HCT116 (cell line): ENCODE measurements around the gene GIT2. TPM values are rescaled to one million over a fixed set of nuclear protein-coding genes. Genes with fewer than 3 reads are reported as not detected.

Experiments
- ATAC-seq: fragments of 200-7000 bp; cut with Tn5 transposase; 2 replicates; pipeline ENCODE4 v1.9.1; 2020; ENCODE audit warnings: mild to moderate bottlenecking, moderate library complexity
- BruUV-seq: library from RNA; stranded (reverse); fragments of 400-500 nt; replicated peaks from 2 replicates; lab custom pipeline; 2021; lab: Mats Ljungman, UMichigan
- CTCF ChIA-PET: fragments of 300-600 bp; sonication (Branson Sonifier 250); formaldehyde crosslinking; loops from one replicate; lab custom pipeline; 2021; ENCODE audit warnings: antibody characterized with exemption; lab: Charles Lee
- POLR2A ChIA-PET: fragments of 300-600, 350-600 bp; sonication (Branson Sonifier 250); formaldehyde crosslinking; loops from one replicate; lab custom pipeline; 2021; ENCODE audit warnings: antibody characterized with exemption; lab: Charles Lee
- RAD21 ChIA-PET, 2 experiments: fragments of 300-600 bp; sonication (Branson Sonifier 250); formaldehyde crosslinking; loops; one replicate each; lab custom pipeline; 2023; ENCODE audit warnings: low total read pairs in 2 of 2; ENCODE audit not compliant: uncharacterized antibody in 2 of 2, unreplicated experiment in 2 of 2, low non-redundant PET in 1 of 2; lab: Charles Lee
- DNase-seq: peaks from one replicate; pipeline ENCODE4 v3.0.0-alpha.2; 2010; ENCODE audit warnings: low read depth, low spot score
- H2AFZ ChIP-seq: fragments of 200-600 bp; shearing (Covaris generic), sonication (generic); 2 replicates; pipeline ENCODE4 v1.6.1; 2017; ENCODE audit warnings: low read depth, mixed run types, mixed read lengths, antibody characterized with exemption, low read length; ENCODE audit not compliant: poor library complexity, severe bottlenecking
- H3K27ac ChIP-seq: 2 replicates; pipeline ENCODE4 v1.5.1; 2012; ENCODE audit warnings: low read depth, low read length
- H3K27me3 ChIP-seq: fragments of 200-600 bp; sonication (generic); 2 replicates; pipeline ENCODE4 v1.6.1; 2016; ENCODE audit warnings: mixed run types, low read length, mixed read lengths; ENCODE audit not compliant: insufficient read depth
- H3K36me3 ChIP-seq, 2 experiments: fragments of 200-500 bp in 1 of 2; fragments of 200-600 bp in 1 of 2; sonication (Bioruptor generic) in 1 of 2; sonication (generic) in 1 of 2; 2 replicates each; pipeline versions ENCODE4 v1.5.1 to v1.6.1; 2014 to 2016; ENCODE audit warnings: low read length in 2 of 2, inconsistent platforms in 1 of 2, mixed read lengths in 1 of 2, mixed run types in 1 of 2; ENCODE audit not compliant: insufficient read depth in 2 of 2, control insufficient read depth in 1 of 2
- H3K4me1 ChIP-seq, 2 experiments: fragments of 200-600 bp in 1 of 2; sonication (generic) in 1 of 2; 2 replicates each; pipeline versions ENCODE4 v1.5.1 to v1.6.1; 2012 to 2017; ENCODE audit warnings: low read length in 2 of 2, inconsistent platforms in 1 of 2, mild to moderate bottlenecking in 1 of 2, mixed read lengths in 1 of 2, mixed run types in 1 of 2, moderate library complexity in 1 of 2; ENCODE audit not compliant: insufficient read depth in 2 of 2, control insufficient read depth in 1 of 2
- H3K4me2 ChIP-seq: fragments of 200-600 bp; sonication (generic); 2 replicates; pipeline ENCODE4 v1.6.1; 2017; ENCODE audit warnings: mixed run types, low read length, mixed read lengths
- H3K4me3 ChIP-seq, 2 experiments: fragments of 200-600 bp in 1 of 2; sonication (generic) in 1 of 2; replicated peaks in 1 of 2; 2 replicates each; pipeline ENCODE4 v1.5.1; 2011 to 2016; ENCODE audit warnings: low read length in 2 of 2, control low read depth in 1 of 2, low read depth in 1 of 2, mild to moderate bottlenecking in 1 of 2, mixed read lengths in 1 of 2, mixed run types in 1 of 2
- H3K79me2 ChIP-seq: fragments of 200-600 bp; sonication (generic); 2 replicates; pipeline ENCODE4 v1.6.1; 2017; ENCODE audit warnings: mild to moderate bottlenecking, mixed run types, low read length, moderate library complexity, mixed read lengths; ENCODE audit not compliant: insufficient read depth
- H3K9ac ChIP-seq: fragments of 200-600 bp; sonication (generic); 2 replicates; pipeline ENCODE4 v1.6.1; 2016; ENCODE audit warnings: low read length, mixed read lengths
- H3K9me2 ChIP-seq: fragments of 200-600 bp; sonication (generic), shearing (Covaris generic); 2 replicates; pipeline ENCODE4 v1.6.1; 2017; ENCODE audit warnings: mixed run types, mild to moderate bottlenecking, moderate library complexity; ENCODE audit not compliant: insufficient read depth
- H3K9me3 ChIP-seq, 2 experiments: fragments of 200-500 bp in 1 of 2; fragments of 200-600 bp in 1 of 2; sonication (Bioruptor generic) in 1 of 2; sonication (generic) in 1 of 2; 2 replicates each; pipeline ENCODE4 v1.6.1; 2014 to 2017; ENCODE audit warnings: low read length in 2 of 2, mixed read lengths in 2 of 2, inconsistent platforms in 1 of 2, low read depth in 1 of 2, mild to moderate bottlenecking in 1 of 2, mixed run types in 1 of 2, moderate library complexity in 1 of 2; ENCODE audit not compliant: control insufficient read depth in 1 of 2, insufficient read depth in 1 of 2
- H4K20me1 ChIP-seq: fragments of 200-600 bp; sonication (generic), shearing (Covaris generic); 2 replicates; pipeline ENCODE4 v1.6.1; 2017; ENCODE audit warnings: mixed run types, mild to moderate bottlenecking, moderate library complexity; ENCODE audit not compliant: insufficient read depth
- ATF3 ChIP-seq: IDR thresholded peaks from 2 replicates; pipeline ENCODE4 v1.6.1; 2012
- CTCF ChIP-seq, 3 experiments: fragments of 200-600 bp in 1 of 3; sonication (generic) in 1 of 3; IDR thresholded peaks in 2 of 3; conservative IDR thresholded peaks in 1 of 3; 2 replicates each; pipeline ENCODE4 v1.5.1; 2012 to 2017; ENCODE audit warnings: low read depth in 2 of 3, low read length in 2 of 3, antibody characterized with exemption in 1 of 3, borderline replicate concordance in 1 of 3, control low read depth in 1 of 3, mild to moderate bottlenecking in 1 of 3, mixed read lengths in 1 of 3, mixed run types in 1 of 3, moderate library complexity in 1 of 3; ENCODE audit not compliant: insufficient read depth in 1 of 3
- EGR1 ChIP-seq: IDR thresholded peaks from 2 replicates; pipeline ENCODE4 v1.6.1; 2012; ENCODE audit warnings: low read depth
- ELF1 ChIP-seq: IDR thresholded peaks from 2 replicates; pipeline ENCODE4 v1.6.1; 2012; ENCODE audit warnings: low read depth, borderline replicate concordance
- EZH2phosphoT487 ChIP-seq: fragments of 200-600 bp; IDR thresholded peaks from 2 replicates; pipeline ENCODE4 v1.6.1; 2018; ENCODE audit warnings: antibody characterized with exemption, borderline replicate concordance
- FOSL1 ChIP-seq: IDR thresholded peaks from 2 replicates; pipeline ENCODE4 v1.6.1; 2012; ENCODE audit warnings: low read depth
- MAX ChIP-seq: IDR thresholded peaks from 2 replicates; pipeline ENCODE4 v1.6.1; 2012
- RAD21 ChIP-seq: IDR thresholded peaks from 2 replicates; pipeline ENCODE4 v1.6.1; 2012; ENCODE audit warnings: low read depth, mild to moderate bottlenecking
- SP1 ChIP-seq: IDR thresholded peaks from 2 replicates; pipeline ENCODE4 v1.6.1; 2012; ENCODE audit warnings: low read depth
- SRF ChIP-seq: IDR thresholded peaks from 2 replicates; pipeline ENCODE4 v1.6.1; 2012; ENCODE audit warnings: low read depth
- TCF7L2 ChIP-seq: IDR thresholded peaks from 2 replicates; pipeline ENCODE4 v1.7.0; 2011; ENCODE audit warnings: borderline replicate concordance, inconsistent platforms; ENCODE audit not compliant: insufficient read depth, insufficient read length; ENCODE audit errors: extremely low read depth
- ZBTB33 ChIP-seq: IDR thresholded peaks from 2 replicates; pipeline ENCODE4 v1.6.1; 2011; ENCODE audit warnings: mild to moderate bottlenecking, low read length, moderate library complexity; ENCODE audit not compliant: insufficient replicate concordance; ENCODE audit errors: extremely low read depth
- ZFX ChIP-seq: fragments of 450-650 bp; IDR thresholded peaks from 2 replicates; pipeline ENCODE4 v1.6.1; 2017
- intact Hi-C: fragments of 100-400 bp; cut with micrococcal nuclease; formaldehyde crosslinking; loops from 2 replicates; pipeline ENCODE4 v1.10.0; 2022
- total RNA-seq: library from RNA; stranded (reverse); gene quantifications from one replicate; pipeline ENCODE4 v1.2.1, GENCODE V29; 2021; ENCODE audit not compliant: unreplicated experiment

The GIT2 gene
- total RNA-seq, 1 experiment from 2014 or later = 21.5 TPM

- ATAC-seq (no peak), DNase-seq (no peak)
- no peaks in the 10 kb centered on the region for H3K79me2 ChIP-seq
- H3K9me2 ChIP-seq = no peaks in the 10 kb centered on the region
- peaks cover 3 to 14% of the 10 kb centered on the region in 2 experiments; a peak in 3 of 4 replicates for H3K4me1 ChIP-seq
- no peaks in the 10 kb centered on the region for H4K20me1 ChIP-seq
- TF ChIP-seq ZFX (no peak), TCF7L2 (no peak), ELF1 (no peak), ZBTB33 (no peak), MAX (no peak), CTCF (IDR thresholded peaks at IDR 0.05 in 2 of 3, conservative IDR thresholded peaks at IDR 0.05 in 1 of 3; ENCODE audit: borderline replicate concordance in 1 of 3, insufficient read depth in 1 of 3, low read depth in 2 of 3, low read length in 2 of 3) (no peak), SRF (no peak), ATF3 (no peak), FOSL1 (no peak), RAD21 (no peak), SP1 (no peak), EGR1 (no peak), EZH2phosphoT487 (no peak)
- ChIA-PET CTCF (no interaction called here), POLR2A (no interaction called here), RAD21 (no interaction called here)
- no peaks in the 10 kb centered on the region for H3K9me3 ChIP-seq
- no peak overlapping the region for H3K4me2 ChIP-seq
- H3K36me3 ChIP-seq = peaks cover 5 to 15% of the 10 kb centered on the region in 2 experiments; a peak in 2 of 4 replicates
- H3K9ac ChIP-seq = no peak overlapping the region
- no peak overlapping the region for H3K4me3 ChIP-seq
- H2AFZ ChIP-seq = no peak overlapping the region
- no peak overlapping the region for H3K27ac ChIP-seq
- BruUV-seq = no TSS peak
- intact Hi-C loops = no loop called here
- H3K27me3 ChIP-seq = no peaks in the 10 kb centered on the region
These were observed 32.8 kb downstream of the GIT2 start for GRCh38 chr12:109963330-109963729.
